ENCODE measurements around the gene HLCS.

HLCS gene

DNA sequence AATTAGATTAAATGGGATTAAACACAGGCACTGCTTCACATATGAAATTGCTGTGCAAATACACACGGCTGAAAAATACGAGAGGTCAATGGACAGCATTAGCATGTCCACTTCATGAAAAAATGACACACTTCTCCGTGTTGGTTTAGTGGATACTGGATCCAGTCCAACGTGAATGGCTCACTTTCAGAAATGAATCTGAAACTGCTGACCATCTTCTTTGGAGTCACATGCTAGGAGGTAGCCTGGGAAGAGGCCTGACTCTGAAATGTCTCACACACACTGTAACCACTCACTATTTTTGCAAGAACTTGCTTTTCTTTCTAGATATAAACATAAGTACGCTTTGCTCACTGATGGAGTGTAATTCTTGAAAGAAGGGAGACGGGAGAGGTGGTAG, 127.3 kb downstream of the HLCS start:
- no peak overlapping the region for H3K4me3 ChIP-seq (ENCODE audit: low read depth, low read length)
- H3K27ac ChIP-seq (ENCODE audit: extremely low read depth, low read depth, low read length) = no peak overlapping the region
- TF ChIP-seq ZNF596 (tag by site-specific recombination; IDR thresholded peaks at IDR 0.05) (no peak), ZNF792 (tag by site-specific recombination; IDR thresholded peaks at IDR 0.05) (no peak), ZNF146 (tag by site-specific recombination; IDR thresholded peaks at IDR 0.05) (no peak), ZNF114 (tag by site-specific recombination; IDR thresholded peaks at IDR 0.05) (no peak), ZNF660 (tag by site-specific recombination; IDR thresholded peaks at IDR 0.05) (no peak), ZFP69B (tag by site-specific recombination; IDR thresholded peaks at IDR 0.05) (no peak), ZNF350 (tag by site-specific recombination; IDR thresholded peaks at IDR 0.05) (no peak), ZNF623 (tag by site-specific recombination; IDR thresholded peaks at IDR 0.05) (no peak), ZNF16 (tag by site-specific recombination; IDR thresholded peaks at IDR 0.05; ENCODE audit: low read depth) (no peak), ZNF221 (tag by site-specific recombination; IDR thresholded peaks at IDR 0.05; ENCODE audit: borderline replicate concordance) (no peak)
- H3K4me1 ChIP-seq (ENCODE audit: control insufficient read depth, insufficient read depth, low read length) = peaks cover 3% of the 10 kb centered on the region
- no peaks in the 10 kb centered on the region for H3K36me3 ChIP-seq (ENCODE audit: control insufficient read depth in 2 of 2, insufficient read depth in 1 of 2, low read length in 2 of 2)
- CTCF ChIA-PET = interaction anchor here (1.7 kb wide), 1 partner anchor 208 kb away, joined by 4 read pairs; no protein-coding TSS in a partner anchor
- POLR2A ChIA-PET = interaction anchor here (0.7 kb wide), 1 partner anchor 10 kb away, joined by 5 read pairs; no protein-coding TSS in a partner anchor
- no peaks in the 10 kb centered on the region for H3K9me3 ChIP-seq (ENCODE audit: control insufficient read depth, insufficient read depth, low read depth, low read length)

DNA sequence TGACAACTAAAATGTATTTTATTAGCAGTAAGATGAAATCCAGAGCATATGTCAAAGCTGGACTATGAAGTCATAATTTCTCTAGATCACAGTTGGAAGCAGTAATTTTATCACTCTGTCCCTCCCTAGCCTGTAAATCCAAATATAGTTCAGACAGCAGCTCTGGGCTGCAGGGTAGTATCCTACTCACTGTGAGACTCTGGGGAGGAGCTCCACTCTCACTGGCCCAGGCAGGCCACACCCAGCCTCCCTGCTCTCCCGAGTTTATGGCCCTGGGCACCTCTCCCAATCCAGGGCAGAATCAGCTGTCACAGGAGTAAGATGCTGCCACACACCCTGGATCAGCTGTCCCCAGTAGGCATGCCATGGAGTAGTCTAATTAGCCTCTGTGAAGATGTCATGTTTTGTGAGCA, 131.1 kb downstream of the HLCS start:
- Histone ChIP-seq H3K36me3 (ENCODE audit: control insufficient read depth in 2 of 2, insufficient read depth in 1 of 2, low read length in 2 of 2) (no peaks in the 10 kb centered on the region), H3K27ac (ENCODE audit: extremely low read depth, low read depth, low read length) (no peak overlapping the region), H3K9me3 (ENCODE audit: control insufficient read depth, insufficient read depth, low read depth, low read length) (no peaks in the 10 kb centered on the region), H3K4me3 (ENCODE audit: low read depth, low read length) (no peak overlapping the region), H3K4me1 (ENCODE audit: control insufficient read depth, insufficient read depth, low read length) (peaks cover 3% of the 10 kb centered on the region)
- CTCF ChIA-PET = interaction anchor here (1.5 kb wide), 1 partner anchor 19 kb away, joined by 3 read pairs; no protein-coding TSS in a partner anchor
- POLR2A ChIA-PET = interaction anchor here (1.1 kb wide), 1 partner anchor 8 kb away, joined by 3 read pairs; no protein-coding TSS in a partner anchor
- no peak for TF ChIP-seq SALL2 (tag by site-specific recombination; IDR thresholded peaks at IDR 0.05; ENCODE audit: borderline replicate concordance)
- TF ChIP-seq, protein P1, sequence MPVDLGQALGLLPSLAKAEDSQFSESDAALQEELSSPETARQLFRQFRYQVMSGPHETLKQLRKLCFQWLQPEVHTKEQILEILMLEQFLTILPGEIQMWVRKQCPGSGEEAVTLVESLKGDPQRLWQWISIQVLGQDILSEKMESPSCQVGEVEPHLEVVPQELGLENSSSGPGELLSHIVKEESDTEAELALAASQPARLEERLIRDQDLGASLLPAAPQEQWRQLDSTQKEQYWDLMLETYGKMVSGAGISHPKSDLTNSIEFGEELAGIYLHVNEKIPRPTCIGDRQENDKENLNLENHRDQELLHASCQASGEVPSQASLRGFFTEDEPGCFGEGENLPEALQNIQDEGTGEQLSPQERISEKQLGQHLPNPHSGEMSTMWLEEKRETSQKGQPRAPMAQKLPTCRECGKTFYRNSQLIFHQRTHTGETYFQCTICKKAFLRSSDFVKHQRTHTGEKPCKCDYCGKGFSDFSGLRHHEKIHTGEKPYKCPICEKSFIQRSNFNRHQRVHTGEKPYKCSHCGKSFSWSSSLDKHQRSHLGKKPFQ (tag by site-specific recombination; IDR thresholded peaks at IDR 0.05) = no peak
- no peak for TF ChIP-seq ZNF292 (tag by site-specific recombination; IDR thresholded peaks at IDR 0.05; ENCODE audit: borderline replicate concordance, low read depth)
- TF ChIP-seq, protein P2, sequence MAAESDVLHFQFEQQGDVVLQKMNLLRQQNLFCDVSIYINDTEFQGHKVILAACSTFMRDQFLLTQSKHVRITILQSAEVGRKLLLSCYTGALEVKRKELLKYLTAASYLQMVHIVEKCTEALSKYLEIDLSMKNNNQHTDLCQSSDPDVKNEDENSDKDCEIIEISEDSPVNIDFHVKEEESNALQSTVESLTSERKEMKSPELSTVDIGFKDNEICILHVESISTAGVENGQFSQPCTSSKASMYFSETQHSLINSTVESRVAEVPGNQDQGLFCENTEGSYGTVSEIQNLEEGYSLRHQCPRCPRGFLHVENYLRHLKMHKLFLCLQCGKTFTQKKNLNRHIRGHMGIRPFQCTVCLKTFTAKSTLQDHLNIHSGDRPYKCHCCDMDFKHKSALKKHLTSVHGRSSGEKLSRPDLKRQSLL (tag by site-specific recombination; IDR thresholded peaks at IDR 0.05) = 0 out of 2 replicates have a peak, but pooled peaks have one; percentile 44
- TF ChIP-seq ZNF121 (tag by site-specific recombination; IDR thresholded peaks at IDR 0.05) = no peak
- TF ChIP-seq ZNF747 (tag by site-specific recombination; IDR thresholded peaks at IDR 0.05) = no peak
- no peak for TF ChIP-seq ZNF274 (IDR thresholded peaks at IDR 0.05; ENCODE audit: low read length)
- TF ChIP-seq ZNF274 (tag by site-specific recombination; IDR thresholded peaks at IDR 0.05; ENCODE audit: borderline replicate concordance) = no peak
- TF ChIP-seq ZNF76 (tag by site-specific recombination; IDR thresholded peaks at IDR 0.05; ENCODE audit: borderline replicate concordance, low read depth) = no peak
- TF ChIP-seq ZNF510 (tag by site-specific recombination; IDR thresholded peaks at IDR 0.05; ENCODE audit: insufficient replicate concordance) = no peak
- TF ChIP-seq ZNF202 (tag by site-specific recombination; IDR thresholded peaks at IDR 0.05; ENCODE audit: borderline replicate concordance) = no peak
- no peak for TF ChIP-seq ZNF707 (tag by site-specific recombination; IDR thresholded peaks at IDR 0.05)
- TF ChIP-seq, protein P3, sequence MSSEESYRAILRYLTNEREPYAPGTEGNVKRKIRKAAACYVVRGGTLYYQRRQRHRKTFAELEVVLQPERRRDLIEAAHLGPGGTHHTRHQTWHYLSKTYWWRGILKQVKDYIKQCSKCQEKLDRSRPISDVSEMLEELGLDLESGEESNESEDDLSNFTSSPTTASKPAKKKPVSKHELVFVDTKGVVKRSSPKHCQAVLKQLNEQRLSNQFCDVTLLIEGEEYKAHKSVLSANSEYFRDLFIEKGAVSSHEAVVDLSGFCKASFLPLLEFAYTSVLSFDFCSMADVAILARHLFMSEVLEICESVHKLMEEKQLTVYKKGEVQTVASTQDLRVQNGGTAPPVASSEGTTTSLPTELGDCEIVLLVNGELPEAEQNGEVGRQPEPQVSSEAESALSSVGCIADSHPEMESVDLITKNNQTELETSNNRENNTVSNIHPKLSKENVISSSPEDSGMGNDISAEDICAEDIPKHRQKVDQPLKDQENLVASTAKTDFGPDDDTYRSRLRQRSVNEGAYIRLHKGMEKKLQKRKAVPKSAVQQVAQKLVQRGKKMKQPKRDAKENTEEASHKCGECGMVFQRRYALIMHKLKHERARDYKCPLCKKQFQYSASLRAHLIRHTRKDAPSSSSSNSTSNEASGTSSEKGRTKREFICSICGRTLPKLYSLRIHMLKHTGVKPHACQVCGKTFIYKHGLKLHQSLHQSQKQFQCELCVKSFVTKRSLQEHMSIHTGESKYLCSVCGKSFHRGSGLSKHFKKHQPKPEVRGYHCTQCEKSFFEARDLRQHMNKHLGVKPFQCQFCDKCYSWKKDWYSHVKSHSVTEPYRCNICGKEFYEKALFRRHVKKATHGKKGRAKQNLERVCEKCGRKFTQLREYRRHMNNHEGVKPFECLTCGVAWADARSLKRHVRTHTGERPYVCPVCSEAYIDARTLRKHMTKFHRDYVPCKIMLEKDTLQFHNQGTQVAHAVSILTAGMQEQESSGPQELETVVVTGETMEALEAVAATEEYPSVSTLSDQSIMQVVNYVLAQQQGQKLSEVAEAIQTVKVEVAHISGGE (tag by site-specific recombination; conservative IDR thresholded peaks at IDR 0.05; ENCODE audit: low read depth) = no peak
- TF ChIP-seq, protein P4, sequence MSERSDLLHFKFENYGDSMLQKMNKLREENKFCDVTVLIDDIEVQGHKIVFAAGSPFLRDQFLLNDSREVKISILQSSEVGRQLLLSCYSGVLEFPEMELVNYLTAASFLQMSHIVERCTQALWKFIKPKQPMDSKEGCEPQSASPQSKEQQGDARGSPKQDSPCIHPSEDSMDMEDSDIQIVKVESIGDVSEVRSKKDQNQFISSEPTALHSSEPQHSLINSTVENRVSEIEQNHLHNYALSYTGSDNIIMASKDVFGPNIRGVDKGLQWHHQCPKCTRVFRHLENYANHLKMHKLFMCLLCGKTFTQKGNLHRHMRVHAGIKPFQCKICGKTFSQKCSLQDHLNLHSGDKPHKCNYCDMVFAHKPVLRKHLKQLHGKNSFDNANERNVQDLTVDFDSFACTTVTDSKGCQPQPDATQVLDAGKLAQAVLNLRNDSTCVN (tag by site-specific recombination; optimal IDR thresholded peaks at IDR 0.05) = no peak
- no peak for TF ChIP-seq ZFP3 (tag by site-specific recombination; IDR thresholded peaks at IDR 0.05; ENCODE audit: low read depth)
- TF ChIP-seq, protein P5, sequence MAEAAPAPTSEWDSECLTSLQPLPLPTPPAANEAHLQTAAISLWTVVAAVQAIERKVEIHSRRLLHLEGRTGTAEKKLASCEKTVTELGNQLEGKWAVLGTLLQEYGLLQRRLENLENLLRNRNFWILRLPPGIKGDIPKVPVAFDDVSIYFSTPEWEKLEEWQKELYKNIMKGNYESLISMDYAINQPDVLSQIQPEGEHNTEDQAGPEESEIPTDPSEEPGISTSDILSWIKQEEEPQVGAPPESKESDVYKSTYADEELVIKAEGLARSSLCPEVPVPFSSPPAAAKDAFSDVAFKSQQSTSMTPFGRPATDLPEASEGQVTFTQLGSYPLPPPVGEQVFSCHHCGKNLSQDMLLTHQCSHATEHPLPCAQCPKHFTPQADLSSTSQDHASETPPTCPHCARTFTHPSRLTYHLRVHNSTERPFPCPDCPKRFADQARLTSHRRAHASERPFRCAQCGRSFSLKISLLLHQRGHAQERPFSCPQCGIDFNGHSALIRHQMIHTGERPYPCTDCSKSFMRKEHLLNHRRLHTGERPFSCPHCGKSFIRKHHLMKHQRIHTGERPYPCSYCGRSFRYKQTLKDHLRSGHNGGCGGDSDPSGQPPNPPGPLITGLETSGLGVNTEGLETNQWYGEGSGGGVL (tag by site-specific recombination; IDR thresholded peaks at IDR 0.05) = no peak
- no peak for TF ChIP-seq SETDB1 (IDR thresholded peaks at IDR 0.05; ENCODE audit: insufficient read length, low read length)
- no peak for TF ChIP-seq ZNF16 (tag by site-specific recombination; IDR thresholded peaks at IDR 0.05; ENCODE audit: low read depth)
